Brain microvascular endothelial cell (primary cell): ENCODE data around the gene NXPH4.

Source experiments
- DNase-seq: peaks from one replicate; pipeline ENCODE4 v3.0.0-alpha.2; 2020
- H3K27ac ChIP-seq: fragments of 250-450 bp; sonication (Bioruptor Pico); 2 replicates; pipeline ENCODE4 v1.5.1; 2020; ENCODE audit warnings: mild to moderate bottlenecking, moderate library complexity
- H3K27me3 ChIP-seq: fragments of 250-450 bp; sonication (Bioruptor Pico); replicated peaks from 2 replicates; pipeline ENCODE4 v1.5.1; 2020; ENCODE audit warnings: mild to moderate bottlenecking
- H3K36me3 ChIP-seq: fragments of 250-450 bp; sonication (Bioruptor Pico); replicated peaks from 2 replicates; pipeline ENCODE4 v1.5.1; 2020; ENCODE audit warnings: mild to moderate bottlenecking
- H3K4me3 ChIP-seq: 2 replicates; pipeline ENCODE4 v1.5.1; 2011; ENCODE audit warnings: low read depth, mild to moderate bottlenecking, control low read depth, low read length, moderate library complexity
- CTCF ChIP-seq: IDR thresholded peaks from 2 replicates; pipeline ENCODE4 v1.5.1; 2011; ENCODE audit warnings: low read depth, mild to moderate bottlenecking, moderate library complexity, low read length, control low read depth, inconsistent platforms; ENCODE audit errors: missing control alignments
- in situ Hi-C: cut with HindIII; loops from 2 replicates; pipeline ENCODE4 v1.10.0; 2017; ENCODE audit warnings: low sequenced_read_pairs, low pct_ligation_motif_present

Gene NXPH4

DNA sequence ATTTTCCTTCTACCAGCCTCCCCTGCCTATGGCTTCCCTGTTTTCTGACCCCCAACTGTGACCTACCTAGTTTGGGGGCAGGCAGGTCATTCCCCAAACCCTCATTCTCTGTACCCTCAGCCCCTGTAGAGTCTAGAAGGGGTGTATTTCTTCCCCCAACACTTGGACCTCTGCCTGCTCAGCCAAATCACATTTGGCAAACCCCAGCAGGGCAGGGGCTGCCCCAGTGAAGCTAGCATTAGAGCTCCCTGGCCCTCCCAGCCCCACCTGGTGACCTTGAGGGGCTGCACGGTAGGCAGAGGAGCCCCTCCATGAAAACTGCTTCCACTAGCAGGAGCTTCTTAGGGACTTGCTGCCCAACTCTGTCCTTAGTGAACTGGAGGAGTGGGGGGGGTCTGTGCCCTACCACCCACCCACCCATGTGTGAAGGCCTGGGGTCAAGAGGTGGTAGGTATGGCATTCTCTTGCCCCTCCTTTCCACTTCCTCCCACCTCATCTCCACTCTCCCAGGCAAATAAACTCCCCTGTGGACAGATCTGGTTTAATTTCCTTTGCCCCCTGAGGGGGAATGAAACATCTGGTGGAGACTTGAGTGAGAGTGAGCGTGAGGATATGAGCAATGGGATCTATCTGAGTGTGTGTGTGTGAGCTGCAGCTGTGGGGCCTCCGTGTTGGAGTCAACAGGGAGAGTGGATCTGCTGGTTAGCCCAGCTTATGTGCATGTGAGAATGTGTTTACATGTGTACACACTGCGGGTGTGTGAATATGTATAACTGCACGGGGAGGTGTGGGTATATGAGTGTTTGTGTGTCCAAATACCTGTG, 1.6 kb downstream of the NXPH4 start:
- no peak overlapping the region for H3K27ac ChIP-seq
- in situ Hi-C loops = no loop called here
- peaks cover 51% of the 10 kb centered on the region for H3K27me3 ChIP-seq
- no peak overlapping the region for H3K4me3 ChIP-seq
- peaks cover 3% of the 10 kb centered on the region for H3K36me3 ChIP-seq
- no peak for TF ChIP-seq CTCF
- DNase-seq = no peak

DNA sequence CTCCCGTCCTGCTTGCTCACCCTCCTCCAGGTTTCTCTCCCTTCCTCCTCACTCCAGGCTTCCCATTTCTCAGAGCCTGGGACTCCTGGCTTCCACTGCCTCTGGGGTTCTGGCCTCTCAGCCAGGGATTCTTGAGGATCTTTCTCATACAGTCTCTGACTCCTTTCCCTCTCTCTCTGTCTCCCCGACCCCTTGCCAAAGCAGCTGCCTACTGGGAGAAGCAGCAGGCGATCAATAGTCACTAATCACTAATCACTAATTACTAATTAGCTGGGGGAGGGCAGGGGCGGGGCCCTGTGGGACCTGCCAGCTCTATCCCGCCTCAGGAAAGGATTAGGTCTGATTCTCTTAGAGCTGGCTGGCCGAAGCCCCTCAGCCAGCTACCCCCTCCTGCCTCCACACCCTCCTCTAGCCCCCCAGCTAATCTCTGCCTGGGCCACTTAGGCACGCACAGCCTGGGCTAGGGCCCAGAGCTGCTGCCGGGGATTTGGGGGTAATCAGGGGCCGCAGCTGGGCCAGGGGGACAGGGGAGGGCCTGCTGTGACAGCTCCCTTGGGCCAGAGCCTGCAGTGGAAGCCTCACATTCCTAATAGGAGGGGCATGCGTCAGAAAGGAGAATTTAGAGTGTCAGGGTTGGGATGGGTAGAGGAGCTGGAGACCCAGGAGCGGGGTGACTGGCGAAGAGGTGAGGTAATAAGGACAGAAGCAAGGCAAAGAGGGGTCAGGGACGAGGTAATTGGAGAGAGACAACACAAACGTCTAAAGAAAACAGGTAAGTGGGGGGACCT, 2.8 kb downstream of the NXPH4 start:
- in situ Hi-C loops = no loop called here
- Histone ChIP-seq H3K4me3 (no peak overlapping the region), H3K27ac (no peak overlapping the region), H3K36me3 (no peaks in the 10 kb centered on the region), H3K27me3 (peaks cover 51% of the 10 kb centered on the region)
- TF ChIP-seq CTCF = no peak
- no peak for DNase-seq

- no peak for DNase-seq
- TF ChIP-seq CTCF = no peak
- in situ Hi-C loops = no loop called here
- Histone ChIP-seq H3K27me3 (peaks cover 47% of the 10 kb centered on the region), H3K27ac (no peak overlapping the region), H3K36me3 (no peaks in the 10 kb centered on the region), H3K4me3 (no peak overlapping the region)
These were observed 3.6 kb downstream of the NXPH4 start for GRCh38 chr12:57219993-57220754.

- in situ Hi-C loops = no loop called here
- TF ChIP-seq CTCF = no peak
- peaks cover 41% of the 10 kb centered on the region for H3K27me3 ChIP-seq
These were observed 4.2 kb downstream of the NXPH4 start for GRCh38 chr12:57220770-57221168.

GRCh38 chr12:57221169-57221917, 4.7 kb downstream of the NXPH4 start:
- Histone ChIP-seq H3K36me3 (no peaks in the 10 kb centered on the region), H3K27me3 (peaks cover 35% of the 10 kb centered on the region), H3K4me3 (no peak overlapping the region), H3K27ac (no peak overlapping the region)
- in situ Hi-C loops = no loop called here
- TF ChIP-seq CTCF = no peak
- no peak for DNase-seq

More at GRCh38 chr12:57220770-57221168, 4.2 kb downstream of the NXPH4 start:
- Histone ChIP-seq H3K4me3 (no peak overlapping the region), H3K27ac (no peak overlapping the region), H3K36me3 (no peaks in the 10 kb centered on the region)
- no peak for DNase-seq
